OCI-LY1 (cell line): ENCODE measurements around the gene NDUFA11.

Experiments
- H2AFZ ChIP-seq: fragments of 200-600 bp; sonication (generic), shearing (Covaris generic); 2 replicates; pipeline ENCODE4 v1.6.0; 2014; ENCODE audit warnings: antibody characterized with exemption, mild to moderate bottlenecking, low read length
- H3F3A ChIP-seq: fragments of 200-600 bp; sonication (generic), shearing (Covaris generic); 2 replicates; pipeline ENCODE4 v1.6.0; 2014; ENCODE audit warnings: mild to moderate bottlenecking, antibody characterized with exemption, low read length, moderate library complexity; ENCODE audit not compliant: insufficient read depth
- H3K27ac ChIP-seq: fragments of 200-600 bp; sonication (generic); 2 replicates; pipeline ENCODE4 v1.5.1; 2014; ENCODE audit warnings: low read length, mixed run types, mild to moderate bottlenecking, low read depth; ENCODE audit not compliant: poor library complexity, severe bottlenecking
- H3K27me3 ChIP-seq: fragments of 200-600 bp; sonication (generic); 2 replicates; pipeline ENCODE4 v1.6.0; 2014; ENCODE audit warnings: antibody characterized with exemption, mild to moderate bottlenecking, low read length, moderate library complexity; ENCODE audit not compliant: insufficient read depth
- H3K36me3 ChIP-seq: fragments of 200-600 bp; sonication (generic); 2 replicates; pipeline ENCODE4 v1.6.1; 2014; ENCODE audit warnings: mild to moderate bottlenecking, antibody characterized with exemption, low read length, moderate library complexity, mixed read lengths; ENCODE audit not compliant: insufficient read depth
- H3K4me1 ChIP-seq: fragments of 200-600 bp; sonication (generic); 2 replicates; pipeline ENCODE4 v1.5.1; 2014; ENCODE audit warnings: mild to moderate bottlenecking, low read length, moderate library complexity; ENCODE audit not compliant: insufficient read depth, severe bottlenecking
- H3K4me2 ChIP-seq: fragments of 200-600 bp; sonication (generic), shearing (Covaris generic); 2 replicates; pipeline ENCODE4 v1.6.1; 2014; ENCODE audit warnings: low read length
- H3K4me3 ChIP-seq: fragments of 200-600 bp; sonication (generic); 2 replicates; pipeline ENCODE4 v1.5.1; 2014; ENCODE audit warnings: low read length, low read depth, mild to moderate bottlenecking, mixed read lengths; ENCODE audit not compliant: poor library complexity, severe bottlenecking
- H3K79me2 ChIP-seq: fragments of 200-600 bp; shearing (Covaris generic); 2 replicates; pipeline ENCODE4 v1.6.1; 2016; ENCODE audit warnings: mixed run types, low read length, mixed read lengths; ENCODE audit not compliant: insufficient read depth
- H3K9ac ChIP-seq: fragments of 200-600 bp; sonication (generic), shearing (Covaris generic); 2 replicates; pipeline ENCODE4 v1.6.1; 2014; ENCODE audit warnings: mild to moderate bottlenecking, low read length, mixed read lengths
- H3K9me2 ChIP-seq: fragments of 200-600 bp; sonication (generic), shearing (Covaris generic); 2 replicates; pipeline ENCODE4 v1.6.1; 2014; ENCODE audit warnings: low read depth, mild to moderate bottlenecking, low read length, mixed read lengths
- H3K9me3 ChIP-seq: fragments of 200-600 bp; shearing (Covaris generic); 2 replicates; pipeline ENCODE4 v1.6.1; 2014; ENCODE audit warnings: low read length, mixed read lengths
- H4K20me1 ChIP-seq: fragments of 200-600 bp; sonication (generic), shearing (Covaris generic); 2 replicates; pipeline ENCODE4 v1.6.0; 2016; ENCODE audit warnings: mild to moderate bottlenecking, low read length; ENCODE audit not compliant: insufficient read depth
- CTCF ChIP-seq: fragments of 200-600 bp; sonication (generic), shearing (Covaris generic); IDR thresholded peaks from 2 replicates; pipeline ENCODE4 v1.5.1; 2017; ENCODE audit warnings: mild to moderate bottlenecking, antibody characterized with exemption, low read length, moderate library complexity, mixed read lengths
- EZH2 ChIP-seq: fragments of 200-600 bp; sonication (generic), shearing (Covaris generic); IDR thresholded peaks from 2 replicates; pipeline ENCODE4 v1.8.0; 2017; ENCODE audit warnings: borderline replicate concordance, mixed run types, mild to moderate bottlenecking, antibody characterized with exemption, low read length, moderate library complexity, mixed read lengths

NDUFA11 gene

GRCh38 chr19:5894704-5895349 lies 8.8 kb downstream of the NDUFA11 start:
- Histone ChIP-seq H3F3A (no peaks in the 10 kb centered on the region; the same call in 1 of the 2 replicates), H3K4me3 (no peak overlapping the region), H4K20me1 (no peaks in the 10 kb centered on the region), H3K4me1 (no peaks in the 10 kb centered on the region), H3K79me2 (0 out of 2 replicates have a peak, but pooled peaks cover 3% of the 10 kb centered on the region), H3K36me3 (peaks cover 30% of the 10 kb centered on the region), H3K4me2 (no peak overlapping the region), H3K27ac (no peak overlapping the region), H3K9me3 (no peaks in the 10 kb centered on the region), H3K27me3 (peaks cover 5% of the 10 kb centered on the region; the same call in 1 of the 2 replicates), H3K9ac (no peak overlapping the region), H3K9me2 (no peaks in the 10 kb centered on the region), H2AFZ (no peak overlapping the region)
- TF ChIP-seq CTCF (no peak), EZH2 (no peak)

- no peak overlapping the region for H3K4me2 ChIP-seq
- no peak overlapping the region for H3K4me3 ChIP-seq
- TF ChIP-seq CTCF (no peak), EZH2 (no peak)
Observed at GRCh38 chr19:5893907-5894703, 9.5 kb downstream of the NDUFA11 start.

GRCh38 chr19:5893296-5893903 lies 10.2 kb downstream of the NDUFA11 start:
- Histone ChIP-seq H3K4me2 (no peak overlapping the region), H3K79me2 (no peaks in the 10 kb centered on the region), H3K27ac (no peak overlapping the region), H2AFZ (no peak overlapping the region), H3K4me1 (no peaks in the 10 kb centered on the region), H3F3A (no peaks in the 10 kb centered on the region; the same call in 1 of the 2 replicates), H3K9ac (no peak overlapping the region), H3K4me3 (no peak overlapping the region), H3K36me3 (peaks cover 28% of the 10 kb centered on the region), H4K20me1 (no peaks in the 10 kb centered on the region), H3K9me3 (no peaks in the 10 kb centered on the region), H3K9me2 (no peaks in the 10 kb centered on the region), H3K27me3 (peaks cover 5% of the 10 kb centered on the region; the same call in 1 of the 2 replicates)
- TF ChIP-seq EZH2 (no peak), CTCF (no peak)

More at GRCh38 chr19:5893907-5894703, 9.5 kb downstream of the NDUFA11 start:
- no peaks in the 10 kb centered on the region for H3K4me1 ChIP-seq
- no peaks in the 10 kb centered on the region for H3K79me2 ChIP-seq
- no peaks in the 10 kb centered on the region for H3K9me2 ChIP-seq
- H4K20me1 ChIP-seq = no peaks in the 10 kb centered on the region
- H3K9ac ChIP-seq = no peak overlapping the region
- H3K36me3 ChIP-seq = peaks cover 28% of the 10 kb centered on the region
- H2AFZ ChIP-seq = no peak overlapping the region
- H3K27ac ChIP-seq = no peak overlapping the region
- H3K9me3 ChIP-seq = no peaks in the 10 kb centered on the region
- peaks cover 5% of the 10 kb centered on the region; the same call in 1 of the 2 replicates for H3K27me3 ChIP-seq
- no peaks in the 10 kb centered on the region; the same call in 1 of the 2 replicates for H3F3A ChIP-seq
